ENCODE data around the gene GALT. TPM values are rescaled to one million over a fixed set of nuclear protein-coding genes. Genes with fewer than 3 reads are reported as not detected.

The GALT gene
- total RNA-seq, 6 experiments from 2014 or later = 20.5 to 27.4 (median 22.0) TPM

GRCh38 chr9:34611811-34612787 is 34.4 kb upstream of the GALT start, which contains the start of gene RPP25L:
Gene RPP25L, minus strand, starts transcription at chr9:34612097. Its CDS starts 801 bp downstream, at chr9:34611296.
- Mint-ChIP-seq H3K4me1 (ENCODE audit: low read depth) (peaks cover 18% of the 10 kb centered on the region), H3K9me3 (no peaks in the 10 kb centered on the region), H3K4me3 (peak within 1 kb of the TSS; percentile 93), H3K27ac (peak within 1 kb of the TSS; percentile 84), H3K27me3 (ENCODE audit: insufficient read depth) (no peaks in the 10 kb centered on the region), H3K36me3 (ENCODE audit: low read depth) (peaks cover 8% of the 10 kb centered on the region; the same call in 1 of the 2 replicates)
- DNase-seq = peak; percentile 72
- TF ChIP-seq CTCF (IDR thresholded peaks at IDR 0.05) = no peak

GRCh38 chr9:34612788-34613390 is 33.6 kb upstream of the GALT start:
- Mint-ChIP-seq H3K36me3 (ENCODE audit: low read depth) (peaks cover 13% of the 10 kb centered on the region; the same call in 1 of the 2 replicates), H3K9me3 (no peaks in the 10 kb centered on the region), H3K27ac (peak overlapping the region; percentile 84), H3K4me1 (ENCODE audit: low read depth) (peaks cover 18% of the 10 kb centered on the region), H3K4me3 (peak overlapping the region; percentile 93), H3K27me3 (ENCODE audit: insufficient read depth) (no peaks in the 10 kb centered on the region)
- peak; percentile 91 for TF ChIP-seq CTCF (IDR thresholded peaks at IDR 0.05)
- peak; percentile 71 for DNase-seq

GRCh38 chr9:34615132-34615531 is 31.3 kb upstream of the GALT start:
- Mint-ChIP-seq H3K4me1 (ENCODE audit: low read depth) (peaks cover 32% of the 10 kb centered on the region), H3K27me3 (ENCODE audit: insufficient read depth) (no peaks in the 10 kb centered on the region), H3K9me3 (no peaks in the 10 kb centered on the region), H3K4me3 (no peak overlapping the region), H3K36me3 (ENCODE audit: low read depth) (peaks cover 13% of the 10 kb centered on the region; the same call in 1 of the 2 replicates), H3K27ac (no peak overlapping the region)
- TF ChIP-seq CTCF (IDR thresholded peaks at IDR 0.05) = no peak
- DNase-seq = no peak

GRCh38 chr9:34620061-34620994 is 26.1 kb upstream of the GALT start, which contains the start of gene DCTN3:
Gene DCTN3, minus strand, starts transcription at chr9:34620495. Its CDS starts 31 bp downstream, at chr9:34620464.
- no peaks in the 10 kb centered on the region for H3K9me3 Mint-ChIP-seq
- H3K27me3 Mint-ChIP-seq (ENCODE audit: insufficient read depth) = peaks cover 23% of the 10 kb centered on the region
- DNase-seq = peak; percentile 93
- TF ChIP-seq CTCF (IDR thresholded peaks at IDR 0.05) = no peak
- peaks cover 13% of the 10 kb centered on the region; the same call in 1 of the 2 replicates for H3K36me3 Mint-ChIP-seq (ENCODE audit: low read depth)
- H3K27ac Mint-ChIP-seq = peak within 1 kb of the TSS; percentile 75
- H3K4me3 Mint-ChIP-seq = peak within 1 kb of the TSS; percentile 98
- peaks cover 30% of the 10 kb centered on the region for H3K4me1 Mint-ChIP-seq (ENCODE audit: low read depth)

All from HFFc6 (cell line).